Activated T-helper 9 cell treated with anti-CD3 and anti-CD28 coated beads, Interleukin-2, amount 50 U/mL, for 16 hours (primary cell): ENCODE results near the gene TUBB2B.
"Not testable (repeated sequence)": the region's sequence is repeated elsewhere in the genome, so short reads cannot be mapped to it uniquely, and the experiment has no call there.

Experiments used
- DNase-seq: peaks from one replicate; pipeline ENCODE4 v3.0.0-alpha.2; 2020; ENCODE audit warnings: low read depth

TUBB2B gene

DNA sequence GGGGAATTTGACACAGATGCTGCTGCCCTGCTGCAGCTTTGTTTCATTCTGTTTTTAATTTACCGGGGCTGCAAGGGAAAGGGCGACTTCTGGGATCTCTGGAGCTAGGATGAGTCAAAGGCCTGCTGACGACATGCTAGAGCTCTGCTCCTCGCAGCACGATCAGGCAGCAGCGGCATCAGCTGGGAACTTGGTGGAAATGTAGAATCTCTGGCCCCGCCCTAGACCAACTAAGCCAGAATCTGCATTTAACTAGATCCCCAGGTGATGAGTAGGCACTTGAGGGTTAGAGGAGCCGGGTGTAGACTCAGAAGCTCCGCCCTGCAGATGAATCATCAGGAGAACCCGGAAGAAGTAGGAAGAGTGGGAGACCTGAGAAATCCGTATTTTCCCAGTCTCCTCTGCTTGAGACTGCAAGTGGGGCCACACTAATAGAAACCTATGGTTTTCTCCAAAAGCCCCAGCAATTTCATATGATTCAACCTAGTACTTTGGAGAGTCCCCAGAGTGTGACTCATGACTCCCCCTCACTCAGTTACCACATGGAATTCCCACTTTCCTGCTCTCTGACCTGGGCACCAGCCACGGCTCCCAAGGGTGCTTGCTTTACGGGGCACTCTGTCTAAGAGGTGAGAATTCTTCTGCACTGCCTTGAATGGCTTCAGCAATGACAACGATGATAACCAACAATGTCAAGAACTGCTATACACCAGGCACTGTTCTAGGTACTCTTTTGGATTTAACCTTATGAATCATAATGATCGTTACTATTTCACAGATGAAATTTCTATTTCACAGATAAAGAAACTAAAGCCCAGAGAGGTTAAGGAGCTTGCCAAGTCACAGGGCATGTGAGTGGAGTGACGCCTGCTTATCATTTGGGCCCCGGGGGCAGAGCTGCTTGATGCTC is 18.1 kb downstream of the TUBB2B start:
- DNase-seq = peak; percentile 60

- DNase-seq = no peak
These were observed 18.7 kb downstream of the TUBB2B start for GRCh38 chr6:3208775-3209113.

DNA sequence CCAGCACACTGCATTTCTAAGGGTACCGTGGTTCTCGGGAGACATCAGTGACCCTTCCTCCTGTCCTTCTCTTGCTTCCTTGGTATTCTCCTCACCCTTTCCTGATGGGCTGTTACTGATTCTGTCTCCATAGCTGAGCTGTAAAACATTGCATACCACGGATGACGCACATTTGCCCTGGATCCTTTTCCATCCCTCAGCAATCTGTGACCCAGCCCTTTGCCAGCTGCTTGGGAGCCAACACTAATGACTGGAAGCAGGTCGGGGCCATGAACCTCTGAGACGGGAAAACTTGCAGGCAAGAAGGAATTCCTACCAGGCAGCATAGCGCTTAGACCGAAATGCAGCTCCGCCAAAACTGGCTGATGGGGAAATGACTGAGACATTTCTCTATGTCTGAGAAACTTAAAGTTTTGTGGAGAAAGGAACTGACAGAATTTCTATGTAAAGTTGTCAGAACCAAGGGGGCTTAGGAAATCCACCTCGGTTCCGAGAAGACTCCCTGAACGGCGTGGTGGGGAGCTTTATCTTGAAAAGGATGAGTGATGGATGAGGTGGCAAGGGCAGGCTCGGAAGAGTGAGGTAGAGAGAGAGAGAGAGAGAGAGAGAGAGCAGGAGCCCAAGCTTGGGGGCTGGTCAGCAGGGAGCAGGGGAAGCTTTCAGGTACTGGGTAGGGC is 19.2 kb downstream of the TUBB2B start:
- no peak for DNase-seq

- no peak for DNase-seq
These were observed 21.0 kb downstream of the TUBB2B start for GRCh38 chr6:3206339-3207015.

DNA sequence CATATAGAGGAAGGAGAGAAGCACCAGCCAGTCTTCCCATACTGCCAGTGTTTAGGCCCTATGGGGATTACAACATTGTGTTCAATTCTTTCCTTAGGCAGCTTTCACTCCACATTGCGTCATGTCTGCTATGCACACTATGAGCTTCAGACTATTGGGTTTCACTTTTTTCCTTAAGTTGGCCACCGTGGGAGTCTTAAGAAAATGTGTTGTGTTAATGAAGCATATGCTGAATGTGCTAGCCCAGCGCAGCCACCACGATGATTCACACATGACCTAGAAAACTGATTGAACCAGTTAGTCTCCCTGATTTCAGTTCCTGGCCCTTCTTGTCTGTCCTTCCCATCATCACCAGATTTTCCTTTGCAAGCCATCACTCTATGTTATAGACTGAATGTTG is 21.5 kb downstream of the TUBB2B start:
- DNase-seq = no peak

- no peak for DNase-seq
These were observed 22.5 kb downstream of the TUBB2B start for GRCh38 chr6:3204921-3205320.

DNA sequence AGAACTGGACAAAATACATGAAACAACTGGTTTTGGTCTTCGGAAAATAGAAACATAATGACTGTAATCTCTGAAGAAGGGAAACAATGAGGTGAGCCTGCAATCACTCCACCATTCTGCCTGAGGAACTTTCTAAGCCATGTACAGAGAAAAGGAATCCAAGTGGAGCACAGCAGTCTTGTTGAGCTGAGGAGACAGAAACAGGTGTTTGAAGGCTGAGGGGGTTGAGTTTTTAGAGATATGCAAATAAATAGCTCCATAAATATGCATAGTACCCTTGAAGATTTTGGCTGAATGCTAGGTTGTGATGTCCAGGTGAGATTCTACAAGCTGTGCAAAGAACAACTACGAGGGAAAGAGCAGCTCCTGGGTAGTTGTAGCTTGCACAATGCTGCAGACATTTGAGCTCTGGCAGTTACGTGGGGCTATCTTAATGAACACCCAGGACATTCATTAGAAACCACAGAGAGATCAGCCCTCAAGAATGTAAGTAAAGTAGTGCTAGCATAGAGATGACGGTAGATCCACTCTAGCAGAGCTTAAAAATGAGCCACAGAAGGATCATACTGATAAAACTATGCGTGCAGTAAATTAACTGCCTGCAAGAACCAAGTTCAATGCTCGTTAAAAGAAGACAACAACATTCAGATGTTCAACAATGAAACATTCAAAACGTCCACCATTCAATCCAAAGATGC is 24.3 kb downstream of the TUBB2B start:
- no peak for DNase-seq

DNA sequence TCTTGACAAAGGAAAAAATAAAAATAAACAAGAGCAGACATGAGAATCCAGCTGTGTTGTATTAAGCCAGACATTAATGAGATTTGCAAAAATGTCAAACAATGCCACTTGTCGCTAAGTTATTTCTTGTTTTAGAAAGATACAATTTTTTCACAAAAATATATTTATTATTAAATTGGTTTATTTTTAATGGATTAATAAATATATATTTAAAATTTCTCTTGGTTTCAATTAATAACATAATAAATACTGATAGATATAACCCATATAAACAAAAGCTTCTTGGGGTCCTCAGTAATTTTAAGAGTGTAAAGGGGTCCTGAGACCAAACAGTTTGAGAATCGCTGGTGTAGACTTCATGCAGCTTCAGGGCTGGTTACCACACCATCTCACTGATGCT is 26.1 kb downstream of the TUBB2B start:
- no peak for DNase-seq

DNA sequence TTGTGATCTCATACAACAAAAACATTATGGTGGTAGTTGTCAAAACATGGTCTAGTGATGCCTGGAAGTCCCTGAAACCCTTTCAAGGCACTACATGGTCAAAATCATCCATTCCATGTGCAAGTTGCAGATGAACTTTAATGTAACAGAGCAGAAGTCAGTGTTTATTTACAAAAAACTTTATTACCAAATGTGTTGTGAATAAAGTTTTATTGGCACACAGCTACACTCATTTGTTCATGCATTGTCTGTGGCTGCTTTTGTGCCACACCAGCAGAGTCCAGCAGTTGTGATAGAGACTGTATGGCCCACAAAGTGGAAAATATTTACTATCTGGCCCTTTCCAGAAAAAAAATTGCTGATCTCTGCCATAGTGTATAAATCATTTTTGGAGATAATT is 26.8 kb downstream of the TUBB2B start:
- DNase-seq = no peak

GRCh38 chr6:3199382-3199781 is 28.1 kb downstream of the TUBB2B start:
- no peak for DNase-seq

- DNase-seq = not testable (repeated sequence)
These were observed 29.7 kb downstream of the TUBB2B start for GRCh38 chr6:3197734-3198133.

- DNase-seq = no peak
These were observed 30.7 kb downstream of the TUBB2B start for GRCh38 chr6:3196770-3197169.

- DNase-seq = no peak
These were observed 31.6 kb downstream of the TUBB2B start for GRCh38 chr6:3195695-3196497.

GRCh38 chr6:3195420-3195694 is 32.1 kb downstream of the TUBB2B start:
- no peak for DNase-seq

- no peak for DNase-seq
These were observed 32.7 kb downstream of the TUBB2B start for GRCh38 chr6:3194535-3195419.

DNA sequence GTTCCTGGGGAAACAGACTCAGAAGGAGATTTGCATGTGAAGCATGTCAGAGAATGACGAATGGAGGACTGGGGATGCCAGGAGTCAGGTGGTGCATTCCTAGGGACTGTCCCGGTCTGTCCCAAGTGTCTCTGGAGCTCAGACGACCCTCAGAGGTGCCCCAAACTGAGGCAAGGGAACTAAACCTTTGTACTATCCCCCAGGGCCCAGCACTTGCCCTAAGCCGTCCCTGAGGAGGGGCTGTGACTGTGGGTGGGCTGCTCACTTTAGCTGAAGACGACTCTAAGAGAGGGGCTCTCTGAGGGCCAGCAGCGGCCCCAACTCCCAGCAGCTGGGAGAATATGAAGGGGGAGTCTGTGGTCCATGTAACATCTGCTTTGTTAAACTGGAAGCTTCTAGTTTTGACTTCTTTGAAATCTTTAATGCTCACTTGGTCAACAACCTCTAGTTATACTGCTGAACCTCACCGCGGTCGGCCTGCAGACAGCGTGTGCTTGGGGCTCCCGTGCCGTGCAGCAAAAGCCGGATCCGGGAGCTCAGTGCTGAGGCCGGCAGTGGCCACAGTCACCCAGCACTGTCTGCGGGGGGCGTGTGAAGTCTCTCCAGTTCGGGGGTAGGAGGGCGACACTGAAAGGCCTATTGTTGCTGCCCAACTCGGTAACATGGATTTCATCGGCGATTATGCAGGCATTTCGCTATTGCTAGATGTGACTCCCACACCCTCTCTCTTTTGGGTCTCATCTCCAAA is 34.2 kb downstream of the TUBB2B start:
- DNase-seq = no peak

DNA sequence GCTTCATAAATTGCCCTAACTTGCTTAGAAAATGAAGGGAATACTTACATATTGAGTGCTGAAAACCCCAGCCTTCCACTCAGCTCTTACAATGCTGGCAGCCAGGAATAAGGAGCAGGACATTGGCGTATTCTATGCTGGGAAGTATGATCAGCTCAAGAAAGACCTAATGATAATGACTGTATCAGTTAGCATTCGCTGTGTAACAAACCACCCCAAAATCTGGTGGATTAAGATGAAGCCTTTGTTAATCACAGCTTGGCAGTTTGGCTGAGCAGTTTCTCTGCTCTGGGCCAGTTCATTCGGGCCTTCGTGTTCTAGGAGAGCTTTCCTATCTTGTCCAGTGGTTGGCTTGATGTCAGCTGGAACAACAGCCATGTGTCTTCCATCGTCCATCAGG is 36.7 kb downstream of the TUBB2B start:
- no peak for DNase-seq

- no peak for DNase-seq
These were observed 37.4 kb downstream of the TUBB2B start for GRCh38 chr6:3190056-3190455.

- DNase-seq = not testable (repeated sequence)
These were observed 38.3 kb downstream of the TUBB2B start for GRCh38 chr6:3189192-3189591.

- no peak for DNase-seq
These were observed 39.2 kb downstream of the TUBB2B start for GRCh38 chr6:3188262-3188661.
